OCI-LY1 (cell line): ENCODE measurements around the gene YARS1.

Source experiments
- H2AFZ ChIP-seq: fragments of 200-600 bp; sonication (generic), shearing (Covaris generic); 2 replicates; pipeline ENCODE4 v1.6.0; 2014; ENCODE audit warnings: antibody characterized with exemption, mild to moderate bottlenecking, low read length
- H3F3A ChIP-seq: fragments of 200-600 bp; sonication (generic), shearing (Covaris generic); 2 replicates; pipeline ENCODE4 v1.6.0; 2014; ENCODE audit warnings: mild to moderate bottlenecking, antibody characterized with exemption, low read length, moderate library complexity; ENCODE audit not compliant: insufficient read depth
- H3K27ac ChIP-seq: fragments of 200-600 bp; sonication (generic); 2 replicates; pipeline ENCODE4 v1.5.1; 2014; ENCODE audit warnings: low read length, mixed run types, mild to moderate bottlenecking, low read depth; ENCODE audit not compliant: poor library complexity, severe bottlenecking
- H3K27me3 ChIP-seq: fragments of 200-600 bp; sonication (generic); 2 replicates; pipeline ENCODE4 v1.6.0; 2014; ENCODE audit warnings: antibody characterized with exemption, mild to moderate bottlenecking, low read length, moderate library complexity; ENCODE audit not compliant: insufficient read depth
- H3K36me3 ChIP-seq: fragments of 200-600 bp; sonication (generic); 2 replicates; pipeline ENCODE4 v1.6.1; 2014; ENCODE audit warnings: mild to moderate bottlenecking, antibody characterized with exemption, low read length, moderate library complexity, mixed read lengths; ENCODE audit not compliant: insufficient read depth
- H3K4me1 ChIP-seq: fragments of 200-600 bp; sonication (generic); 2 replicates; pipeline ENCODE4 v1.5.1; 2014; ENCODE audit warnings: mild to moderate bottlenecking, low read length, moderate library complexity; ENCODE audit not compliant: insufficient read depth, severe bottlenecking
- H3K4me2 ChIP-seq: fragments of 200-600 bp; sonication (generic), shearing (Covaris generic); 2 replicates; pipeline ENCODE4 v1.6.1; 2014; ENCODE audit warnings: low read length
- H3K4me3 ChIP-seq: fragments of 200-600 bp; sonication (generic); 2 replicates; pipeline ENCODE4 v1.5.1; 2014; ENCODE audit warnings: low read length, low read depth, mild to moderate bottlenecking, mixed read lengths; ENCODE audit not compliant: poor library complexity, severe bottlenecking
- H3K79me2 ChIP-seq: fragments of 200-600 bp; shearing (Covaris generic); 2 replicates; pipeline ENCODE4 v1.6.1; 2016; ENCODE audit warnings: mixed run types, low read length, mixed read lengths; ENCODE audit not compliant: insufficient read depth
- H3K9ac ChIP-seq: fragments of 200-600 bp; sonication (generic), shearing (Covaris generic); 2 replicates; pipeline ENCODE4 v1.6.1; 2014; ENCODE audit warnings: mild to moderate bottlenecking, low read length, mixed read lengths
- H3K9me2 ChIP-seq: fragments of 200-600 bp; sonication (generic), shearing (Covaris generic); 2 replicates; pipeline ENCODE4 v1.6.1; 2014; ENCODE audit warnings: low read depth, mild to moderate bottlenecking, low read length, mixed read lengths
- H3K9me3 ChIP-seq: fragments of 200-600 bp; shearing (Covaris generic); 2 replicates; pipeline ENCODE4 v1.6.1; 2014; ENCODE audit warnings: low read length, mixed read lengths
- H4K20me1 ChIP-seq: fragments of 200-600 bp; sonication (generic), shearing (Covaris generic); 2 replicates; pipeline ENCODE4 v1.6.0; 2016; ENCODE audit warnings: mild to moderate bottlenecking, low read length; ENCODE audit not compliant: insufficient read depth
- EZH2 ChIP-seq: fragments of 200-600 bp; sonication (generic), shearing (Covaris generic); IDR thresholded peaks from 2 replicates; pipeline ENCODE4 v1.8.0; 2017; ENCODE audit warnings: borderline replicate concordance, mixed run types, mild to moderate bottlenecking, antibody characterized with exemption, low read length, moderate library complexity, mixed read lengths
- TF ChIP-seq, protein P1 (sequence below): fragments of 200-600 bp; sonication (generic), shearing (Covaris generic); IDR thresholded peaks from 2 replicates; pipeline ENCODE4 v1.5.1; 2017; ENCODE audit warnings: mild to moderate bottlenecking, antibody characterized with exemption, low read length, moderate library complexity, mixed read lengths

Gene YARS1

DNA sequence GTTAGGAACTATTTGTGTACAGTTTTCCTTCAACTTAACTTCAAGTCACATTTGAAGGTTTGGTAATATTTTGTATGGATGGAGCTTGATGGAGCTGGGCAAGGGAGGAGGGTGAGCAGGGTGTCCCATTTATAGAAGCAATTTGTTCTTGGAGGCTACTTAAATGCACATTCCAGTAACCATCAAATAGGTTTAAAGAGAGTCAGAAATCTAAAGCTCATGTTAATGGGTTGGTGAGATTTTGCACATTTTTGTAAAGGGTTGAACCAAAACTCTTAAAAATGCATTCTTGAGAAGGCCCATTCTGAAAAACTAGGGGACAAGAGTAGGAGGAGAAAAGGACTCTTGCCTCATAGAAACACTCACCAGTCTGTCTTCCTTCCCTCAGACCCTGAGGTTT is 43.4 kb upstream of the YARS1 start:
- Histone ChIP-seq H3K9me2 (no peaks in the 10 kb centered on the region), H3K4me1 (no peaks in the 10 kb centered on the region), H3K36me3 (peaks cover 18% of the 10 kb centered on the region; the same call in 1 of the 2 replicates), H4K20me1 (no peaks in the 10 kb centered on the region), H3F3A (no peaks in the 10 kb centered on the region), H3K27ac (no peak overlapping the region), H3K79me2 (no peaks in the 10 kb centered on the region), H3K9me3 (no peaks in the 10 kb centered on the region), H3K4me3 (no peak overlapping the region), H2AFZ (no peak overlapping the region), H3K4me2 (no peak overlapping the region), H3K9ac (no peak overlapping the region), H3K27me3 (no peaks in the 10 kb centered on the region)
- TF ChIP-seq, protein P1, sequence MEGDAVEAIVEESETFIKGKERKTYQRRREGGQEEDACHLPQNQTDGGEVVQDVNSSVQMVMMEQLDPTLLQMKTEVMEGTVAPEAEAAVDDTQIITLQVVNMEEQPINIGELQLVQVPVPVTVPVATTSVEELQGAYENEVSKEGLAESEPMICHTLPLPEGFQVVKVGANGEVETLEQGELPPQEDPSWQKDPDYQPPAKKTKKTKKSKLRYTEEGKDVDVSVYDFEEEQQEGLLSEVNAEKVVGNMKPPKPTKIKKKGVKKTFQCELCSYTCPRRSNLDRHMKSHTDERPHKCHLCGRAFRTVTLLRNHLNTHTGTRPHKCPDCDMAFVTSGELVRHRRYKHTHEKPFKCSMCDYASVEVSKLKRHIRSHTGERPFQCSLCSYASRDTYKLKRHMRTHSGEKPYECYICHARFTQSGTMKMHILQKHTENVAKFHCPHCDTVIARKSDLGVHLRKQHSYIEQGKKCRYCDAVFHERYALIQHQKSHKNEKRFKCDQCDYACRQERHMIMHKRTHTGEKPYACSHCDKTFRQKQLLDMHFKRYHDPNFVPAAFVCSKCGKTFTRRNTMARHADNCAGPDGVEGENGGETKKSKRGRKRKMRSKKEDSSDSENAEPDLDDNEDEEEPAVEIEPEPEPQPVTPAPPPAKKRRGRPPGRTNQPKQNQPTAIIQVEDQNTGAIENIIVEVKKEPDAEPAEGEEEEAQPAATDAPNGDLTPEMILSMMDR, result no peak
- TF ChIP-seq EZH2, result no peak

DNA sequence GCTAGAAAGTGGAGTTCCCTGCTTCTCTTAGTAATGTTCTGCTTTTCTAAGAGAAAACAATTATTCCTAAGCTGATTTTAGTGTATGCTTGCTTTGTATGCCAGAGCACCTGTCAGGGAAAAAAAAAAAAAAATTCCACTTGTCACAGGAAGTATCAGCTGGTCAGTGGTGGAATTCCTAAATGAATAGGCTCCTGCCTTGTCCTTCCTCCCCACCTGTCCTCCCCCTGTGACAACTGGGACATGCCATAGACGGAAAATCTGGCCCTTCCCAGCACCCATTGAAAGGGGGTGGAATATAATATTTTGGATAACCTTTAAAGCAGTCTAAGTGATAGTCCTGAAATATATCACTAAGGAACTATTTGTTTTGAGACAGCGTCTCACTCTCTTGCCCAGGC is 42.8 kb upstream of the YARS1 start:
- Histone ChIP-seq H4K20me1 (no peaks in the 10 kb centered on the region), H3K9ac (no peak overlapping the region), H3K9me3 (no peaks in the 10 kb centered on the region), H3K79me2 (no peaks in the 10 kb centered on the region), H3F3A (no peaks in the 10 kb centered on the region), H3K27ac (no peak overlapping the region), H3K9me2 (no peaks in the 10 kb centered on the region), H3K36me3 (peaks cover 20% of the 10 kb centered on the region; the same call in 1 of the 2 replicates), H3K4me1 (no peaks in the 10 kb centered on the region), H3K4me2 (no peak overlapping the region), H3K4me3 (no peak overlapping the region), H3K27me3 (no peaks in the 10 kb centered on the region), H2AFZ (no peak overlapping the region)
- TF ChIP-seq, protein P1, result no peak
- TF ChIP-seq EZH2, result no peak

DNA sequence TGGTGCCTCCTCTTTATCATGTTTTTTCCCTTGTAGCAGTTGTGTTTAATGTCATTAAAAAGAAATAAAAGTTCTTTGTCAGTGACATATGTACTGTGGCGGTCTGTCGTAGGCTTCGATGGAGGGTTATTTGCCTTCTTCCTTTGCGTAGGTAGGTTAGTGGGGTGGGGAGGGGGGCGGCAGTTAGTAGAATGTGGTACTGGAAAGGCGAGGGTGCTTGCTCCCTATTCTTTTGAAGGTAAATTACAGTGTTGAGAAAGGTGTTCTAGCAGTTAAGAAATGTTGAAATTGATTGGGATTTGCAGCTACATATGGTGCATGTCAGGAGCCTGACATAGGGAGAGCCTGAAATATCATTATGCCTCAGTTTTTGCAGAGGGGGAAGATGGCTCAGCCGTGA is 41.6 kb upstream of the YARS1 start:
- H3K9me2 ChIP-seq, result no peaks in the 10 kb centered on the region
- H3K4me3 ChIP-seq, result no peak overlapping the region
- no peaks in the 10 kb centered on the region for H3K79me2 ChIP-seq
- H3K27ac ChIP-seq, result no peak overlapping the region
- H3K9me3 ChIP-seq, result no peaks in the 10 kb centered on the region
- H3F3A ChIP-seq, result no peaks in the 10 kb centered on the region
- H3K4me2 ChIP-seq, result no peak overlapping the region
- no peaks in the 10 kb centered on the region for H4K20me1 ChIP-seq
- H3K9ac ChIP-seq, result no peak overlapping the region
- H3K36me3 ChIP-seq, result peaks cover 31% of the 10 kb centered on the region; the same call in 1 of the 2 replicates
- H2AFZ ChIP-seq, result no peak overlapping the region
- TF ChIP-seq EZH2, result no peak
- TF ChIP-seq, protein P1, result no peak
- H3K27me3 ChIP-seq, result no peaks in the 10 kb centered on the region
- no peaks in the 10 kb centered on the region for H3K4me1 ChIP-seq
